ENCODE measurements around the gene PPDPF. TPM values are rescaled to one million over a fixed set of nuclear protein-coding genes. Genes with fewer than 3 reads are reported as not detected.
A peak's percentile ranks its signal among the peaks of the same experiment; 100 is the strongest.

PPDPF gene
- total and polyA plus RNA-seq, 2 donors (not counting 1 experiment from before 2014, with no cell fraction given): 93.5 to 162 TPM

- no peak overlapping the region for H3K27ac ChIP-seq (ENCODE audit: low read length in 2 of 2)
- TF ChIP-seq, protein P1, sequence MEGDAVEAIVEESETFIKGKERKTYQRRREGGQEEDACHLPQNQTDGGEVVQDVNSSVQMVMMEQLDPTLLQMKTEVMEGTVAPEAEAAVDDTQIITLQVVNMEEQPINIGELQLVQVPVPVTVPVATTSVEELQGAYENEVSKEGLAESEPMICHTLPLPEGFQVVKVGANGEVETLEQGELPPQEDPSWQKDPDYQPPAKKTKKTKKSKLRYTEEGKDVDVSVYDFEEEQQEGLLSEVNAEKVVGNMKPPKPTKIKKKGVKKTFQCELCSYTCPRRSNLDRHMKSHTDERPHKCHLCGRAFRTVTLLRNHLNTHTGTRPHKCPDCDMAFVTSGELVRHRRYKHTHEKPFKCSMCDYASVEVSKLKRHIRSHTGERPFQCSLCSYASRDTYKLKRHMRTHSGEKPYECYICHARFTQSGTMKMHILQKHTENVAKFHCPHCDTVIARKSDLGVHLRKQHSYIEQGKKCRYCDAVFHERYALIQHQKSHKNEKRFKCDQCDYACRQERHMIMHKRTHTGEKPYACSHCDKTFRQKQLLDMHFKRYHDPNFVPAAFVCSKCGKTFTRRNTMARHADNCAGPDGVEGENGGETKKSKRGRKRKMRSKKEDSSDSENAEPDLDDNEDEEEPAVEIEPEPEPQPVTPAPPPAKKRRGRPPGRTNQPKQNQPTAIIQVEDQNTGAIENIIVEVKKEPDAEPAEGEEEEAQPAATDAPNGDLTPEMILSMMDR (IDR thresholded peaks at IDR 0.05): no peak
- no peak for TF ChIP-seq EZH2 (IDR thresholded peaks at IDR 0.05; ENCODE audit: borderline replicate concordance, insufficient read depth, low read depth, low read length, poor library complexity, severe bottlenecking)
- H3K9ac ChIP-seq (ENCODE audit: low read length): no peak overlapping the region
- ATAC-seq (ENCODE audit: low read depth) (no peak), DNase-seq (peak; percentile 12)
- H3K4me2 ChIP-seq (replicated peaks; ENCODE audit: low read depth, low read length, poor library complexity, severe bottlenecking): no peak overlapping the region
- H3K9me3 Mint-ChIP-seq (ENCODE audit: insufficient read depth): no peaks in the 10 kb centered on the region
- H3K36me3 ChIP-seq (replicated peaks in 1 of 2; ENCODE audit: control extremely low read depth in 1 of 2, control insufficient read depth in 1 of 2, extremely low read depth in 1 of 2, insufficient read depth in 2 of 2, low read length in 1 of 2): no peaks in the 10 kb centered on the region
- H3K4me3 ChIP-seq (ENCODE audit: control extremely low read depth in 1 of 5, extremely low read depth in 1 of 5, insufficient read depth in 1 of 5, low read depth in 2 of 5, low read length in 4 of 5): no peak overlapping the region
- no peak overlapping the region for H3K27ac Mint-ChIP-seq
- H3K79me2 ChIP-seq (ENCODE audit: control insufficient read depth, insufficient read depth, low read length): no peaks in the 10 kb centered on the region
- WGBS (ENCODE audit: insufficient coverage): 87% methylated on average over 39 of the region's 39 CpGs
- no peaks in the 10 kb centered on the region for H4K20me1 ChIP-seq (ENCODE audit: control insufficient read depth, insufficient read depth, low read length, poor library complexity, severe bottlenecking)
- peaks cover 6 to 7% of the 10 kb centered on the region in 2 donors for H3K4me1 ChIP-seq (ENCODE audit: control insufficient read depth in 2 of 2, insufficient read depth in 2 of 2, low read length in 2 of 2)
- H3K4me3 Mint-ChIP-seq: no peak overlapping the region
- no peak overlapping the region for H2AFZ ChIP-seq (ENCODE audit: insufficient read depth, low read depth, low read length, poor library complexity, severe bottlenecking)
- CTCF ChIA-PET: no interaction called here
- no peaks in the 10 kb centered on the region for H3K27me3 Mint-ChIP-seq
- intact Hi-C loops (cut with micrococcal nuclease): no loop called here
- POLR2A ChIA-PET: interaction anchor here (0.6 to 1.7 kb wide), 2 partner anchors 9 to 335 kb away, joined by 3 to 8 read pairs; partner anchors contain the start of genes PPDPF and TPD52L2
- H3K27me3 ChIP-seq (replicated peaks in 1 of 4; ENCODE audit: control extremely low read depth in 1 of 4, control insufficient read depth in 3 of 4, insufficient read depth in 4 of 4, low read length in 3 of 4): peaks cover 0 to 6% (median 0%) of the 10 kb centered on the region in 4 experiments
- H3K4me1 Mint-ChIP-seq: peaks cover 16% of the 10 kb centered on the region
- no peaks in the 10 kb centered on the region for H3K9me3 ChIP-seq (ENCODE audit: control extremely low read depth in 1 of 3, control insufficient read depth in 2 of 3, insufficient read depth in 1 of 3, low read length in 2 of 3)
These were observed 9.6 kb downstream of the PPDPF start for GRCh38 chr20:63529861-63530787.

DNA sequence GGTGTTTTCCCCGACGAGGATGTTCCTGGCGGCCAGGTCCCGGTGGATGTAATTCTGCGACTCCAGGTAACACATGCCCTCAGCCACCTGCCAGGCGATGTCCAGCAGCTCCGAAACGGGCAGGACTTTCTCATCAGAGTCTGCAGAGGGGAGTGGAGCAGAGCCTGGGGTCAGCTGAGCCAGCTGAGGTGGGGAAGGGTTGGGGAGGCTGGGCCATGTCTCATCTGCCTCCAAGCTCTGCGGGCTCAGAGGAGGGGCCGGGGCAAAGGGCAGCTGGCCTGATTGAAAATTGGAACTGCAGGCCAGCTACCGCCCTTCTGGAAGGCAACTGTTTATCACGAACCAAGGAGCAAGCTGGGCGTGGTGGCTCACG lies 10.2 kb downstream of the PPDPF start:
- no peak overlapping the region for H3K27ac Mint-ChIP-seq
- Histone ChIP-seq H4K20me1 (ENCODE audit: control insufficient read depth, insufficient read depth, low read length, poor library complexity, severe bottlenecking) (no peaks in the 10 kb centered on the region), H3K79me2 (ENCODE audit: control insufficient read depth, insufficient read depth, low read length) (no peaks in the 10 kb centered on the region), H3K9ac (ENCODE audit: low read length) (no peak overlapping the region), H2AFZ (ENCODE audit: insufficient read depth, low read depth, low read length, poor library complexity, severe bottlenecking) (no peak overlapping the region), H3K27ac (ENCODE audit: low read length in 2 of 2) (no peak overlapping the region), H3K4me3 (ENCODE audit: control extremely low read depth in 1 of 5, extremely low read depth in 1 of 5, insufficient read depth in 1 of 5, low read depth in 2 of 5, low read length in 4 of 5) (no peak overlapping the region), H3K4me1 (ENCODE audit: control insufficient read depth in 2 of 2, insufficient read depth in 2 of 2, low read length in 2 of 2) (peaks cover 5 to 6% of the 10 kb centered on the region in 2 donors), H3K36me3 (replicated peaks in 1 of 2; ENCODE audit: control extremely low read depth in 1 of 2, control insufficient read depth in 1 of 2, extremely low read depth in 1 of 2, insufficient read depth in 2 of 2, low read length in 1 of 2) (no peaks in the 10 kb centered on the region), H3K9me3 (ENCODE audit: control extremely low read depth in 1 of 3, control insufficient read depth in 2 of 3, insufficient read depth in 1 of 3, low read length in 2 of 3) (no peaks in the 10 kb centered on the region), H3K27me3 (replicated peaks in 1 of 4; ENCODE audit: control extremely low read depth in 1 of 4, control insufficient read depth in 3 of 4, insufficient read depth in 4 of 4, low read length in 3 of 4) (peaks cover 0 to 6% (median 0%) of the 10 kb centered on the region in 4 experiments), H3K4me2 (replicated peaks; ENCODE audit: low read depth, low read length, poor library complexity, severe bottlenecking) (no peak overlapping the region)
- no peak for TF ChIP-seq EZH2 (IDR thresholded peaks at IDR 0.05; ENCODE audit: borderline replicate concordance, insufficient read depth, low read depth, low read length, poor library complexity, severe bottlenecking)
- TF ChIP-seq, protein P1 (IDR thresholded peaks at IDR 0.05): no peak
- DNase-seq (peak; percentile 10), ATAC-seq (ENCODE audit: low read depth) (no peak)
- peaks cover 12% of the 10 kb centered on the region for H3K4me1 Mint-ChIP-seq
- ChIA-PET CTCF (no interaction called here), POLR2A (interaction anchor here (0.7 to 1.1 kb wide), 2 partner anchors 111 to 328 kb away, joined by 5 to 6 read pairs; no protein-coding TSS in a partner anchor)
- no peaks in the 10 kb centered on the region for H3K9me3 Mint-ChIP-seq (ENCODE audit: insufficient read depth)
- intact Hi-C loops (cut with micrococcal nuclease): no loop called here
- no peak overlapping the region for H3K4me3 Mint-ChIP-seq
- 84% methylated on average over 11 of the region's 14 CpGs for WGBS (ENCODE audit: insufficient coverage)
- H3K27me3 Mint-ChIP-seq: no peaks in the 10 kb centered on the region

All from B cell (primary cell).